ENCODE data around the gene ADCY5.
"Not testable (repeated sequence)": the region's sequence is repeated elsewhere in the genome, so short reads cannot be mapped to it uniquely, and the experiment has no call there.

ADCY5 gene

GRCh38 chr3:123239186-123239585 is 209.7 kb downstream of the ADCY5 start:
- H3K27ac ChIP-seq (ENCODE audit: extremely low read depth, low read depth, low read length); H3K4me1 ChIP-seq (ENCODE audit: control insufficient read depth, insufficient read depth, low read length); H3K4me3 ChIP-seq (ENCODE audit: low read depth, low read length); CTCF ChIA-PET; POLR2A ChIA-PET; H3K9me3 ChIP-seq (ENCODE audit: control insufficient read depth, insufficient read depth, low read depth, low read length): not testable (repeated sequence)
- peaks cover 0 to 11% of the 10 kb centered on the region in 2 experiments; a peak in 2 of 3 replicates for H3K36me3 ChIP-seq (ENCODE audit: control insufficient read depth in 2 of 2, insufficient read depth in 1 of 2, low read length in 2 of 2)
- TF ChIP-seq, protein P1, sequence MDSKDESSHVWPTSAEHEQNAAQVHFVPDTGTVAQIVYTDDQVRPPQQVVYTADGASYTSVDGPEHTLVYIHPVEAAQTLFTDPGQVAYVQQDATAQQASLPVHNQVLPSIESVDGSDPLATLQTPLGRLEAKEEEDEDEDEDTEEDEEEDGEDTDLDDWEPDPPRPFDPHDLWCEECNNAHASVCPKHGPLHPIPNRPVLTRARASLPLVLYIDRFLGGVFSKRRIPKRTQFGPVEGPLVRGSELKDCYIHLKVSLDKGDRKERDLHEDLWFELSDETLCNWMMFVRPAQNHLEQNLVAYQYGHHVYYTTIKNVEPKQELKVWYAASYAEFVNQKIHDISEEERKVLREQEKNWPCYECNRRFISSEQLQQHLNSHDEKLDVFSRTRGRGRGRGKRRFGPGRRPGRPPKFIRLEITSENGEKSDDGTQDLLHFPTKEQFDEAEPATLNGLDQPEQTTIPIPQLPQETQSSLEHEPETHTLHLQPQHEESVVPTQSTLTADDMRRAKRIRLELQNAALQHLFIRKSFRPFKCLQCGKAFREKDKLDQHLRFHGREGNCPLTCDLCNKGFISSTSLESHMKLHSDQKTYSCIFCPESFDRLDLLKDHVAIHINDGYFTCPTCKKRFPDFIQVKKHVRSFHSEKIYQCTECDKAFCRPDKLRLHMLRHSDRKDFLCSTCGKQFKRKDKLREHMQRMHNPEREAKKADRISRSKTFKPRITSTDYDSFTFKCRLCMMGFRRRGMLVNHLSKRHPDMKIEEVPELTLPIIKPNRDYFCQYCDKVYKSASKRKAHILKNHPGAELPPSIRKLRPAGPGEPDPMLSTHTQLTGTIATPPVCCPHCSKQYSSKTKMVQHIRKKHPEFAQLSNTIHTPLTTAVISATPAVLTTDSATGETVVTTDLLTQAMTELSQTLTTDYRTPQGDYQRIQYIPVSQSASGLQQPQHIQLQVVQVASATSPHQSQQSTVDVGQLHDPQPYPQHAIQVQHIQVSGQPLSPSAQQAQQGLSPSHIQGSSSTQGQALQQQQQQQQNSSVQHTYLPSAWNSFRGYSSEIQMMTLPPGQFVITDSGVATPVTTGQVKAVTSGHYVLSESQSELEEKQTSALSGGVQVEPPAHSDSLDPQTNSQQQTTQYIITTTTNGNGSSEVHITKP (tag by site-specific recombination; IDR thresholded peaks at IDR 0.05): peak; percentile 57

DNA sequence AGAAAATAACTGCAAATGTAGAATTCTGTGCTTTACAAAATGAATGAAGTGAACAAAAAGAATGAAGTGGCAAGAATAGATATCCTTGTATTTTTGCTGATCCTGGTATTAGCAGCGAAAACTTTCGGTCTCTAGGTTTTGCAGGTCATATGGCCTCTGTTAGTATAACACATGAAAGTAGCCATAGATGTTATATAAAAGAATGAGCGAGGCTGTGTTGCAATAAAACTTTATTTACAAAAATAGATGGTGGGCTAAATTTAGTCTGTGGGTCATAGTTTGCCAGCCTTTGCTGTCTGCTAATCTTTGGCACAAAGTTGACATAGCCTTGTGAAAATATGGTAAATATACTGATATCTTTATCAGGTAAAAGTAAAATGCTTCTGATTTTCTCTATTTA is 212.0 kb downstream of the ADCY5 start:
- TF ChIP-seq, protein P1 (tag by site-specific recombination; IDR thresholded peaks at IDR 0.05): no peak
- TF ChIP-seq ZNF157 (tag by site-specific recombination; IDR thresholded peaks at IDR 0.05): peak; percentile 76
- no peaks in the 10 kb centered on the region for H3K9me3 ChIP-seq (ENCODE audit: control insufficient read depth, insufficient read depth, low read depth, low read length)
- POLR2A ChIA-PET: no interaction called here
- no peak overlapping the region for H3K27ac ChIP-seq (ENCODE audit: extremely low read depth, low read depth, low read length)
- no peak overlapping the region for H3K4me3 ChIP-seq (ENCODE audit: low read depth, low read length)
- H3K4me1 ChIP-seq (ENCODE audit: control insufficient read depth, insufficient read depth, low read length): no peaks in the 10 kb centered on the region
- CTCF ChIA-PET: interaction anchor here (0.5 kb wide), 1 partner anchor 317 kb away, joined by 4 read pairs; no protein-coding TSS in a partner anchor
- peaks cover 0 to 19% of the 10 kb centered on the region in 2 experiments; a peak in 2 of 3 replicates for H3K36me3 ChIP-seq (ENCODE audit: control insufficient read depth in 2 of 2, insufficient read depth in 1 of 2, low read length in 2 of 2)
